IMR-90 (cell line): Measurements from ENCODE around the gene MBTD1. TPM values are rescaled to one million over a fixed set of nuclear protein-coding genes. Genes with fewer than 3 reads are reported as not detected.

Source experiments
- ATAC-seq: fragments of 200-7000 bp; cut with Tn5 transposase; 2 replicates; pipeline ENCODE4 v1.9.1; 2020; ENCODE audit warnings: low read depth, mild to moderate bottlenecking, moderate library complexity
- BruUV-seq: library from RNA; stranded (reverse); fragments of 400-500 nt; replicated peaks from 2 replicates; lab custom pipeline; 2021; lab: Mats Ljungman, UMichigan
- CTCF ChIA-PET: fragments of 300-600 bp; formaldehyde crosslinking; extraction: SDS; loops from one replicate; lab custom pipeline; 2021; ENCODE audit warnings: antibody characterized with exemption; lab: Yijun Ruan, JAX
- POLR2A ChIA-PET: fragments of 300-600 bp; sonication (Branson Sonifier 250); formaldehyde crosslinking; loops from one replicate; lab custom pipeline; 2022; ENCODE audit warnings: antibody characterized with exemption; ENCODE audit not compliant: unreplicated experiment; lab: Charles Lee
- DNase-seq: peaks from one replicate; pipeline ENCODE4 v3.0.0; 2013
- H2AFZ ChIP-seq: replicated peaks from 2 replicates; pipeline ENCODE3; 2013; ENCODE audit warnings: low read length, mild to moderate bottlenecking; ENCODE audit not compliant: poor library complexity
- H2AK5ac ChIP-seq: 2 replicates; pipeline ENCODE4 v1.6.1; 2013; ENCODE audit warnings: low read depth, low read length, inconsistent platforms
- H2AK9ac ChIP-seq: replicated peaks from 2 replicates; pipeline ENCODE3; 2013; ENCODE audit warnings: mild to moderate bottlenecking, low read depth, low read length, moderate library complexity; ENCODE audit not compliant: poor library complexity
- H2BK120ac ChIP-seq: 2 replicates; pipeline ENCODE4 v1.6.1; 2013; ENCODE audit warnings: low read depth, low read length, inconsistent platforms
- H2BK15ac ChIP-seq: 3 replicates; pipeline ENCODE4 v1.6.1; 2013; ENCODE audit warnings: low read depth, low read length, inconsistent platforms
- H2BK20ac ChIP-seq: 2 replicates; pipeline ENCODE4 v1.6.1; 2013; ENCODE audit warnings: low read depth, mild to moderate bottlenecking, inconsistent platforms, low read length, moderate library complexity
- H2BK5ac ChIP-seq: 2 replicates; pipeline ENCODE4 v1.6.1; 2013; ENCODE audit warnings: mild to moderate bottlenecking, low read depth, low read length, inconsistent platforms; ENCODE audit not compliant: poor library complexity, severe bottlenecking
- H3K14ac ChIP-seq: replicated peaks from 2 replicates; pipeline ENCODE4 v1.6.1; 2013; ENCODE audit warnings: low read depth, low read length, inconsistent platforms
- H3K18ac ChIP-seq: 2 replicates; pipeline ENCODE4 v1.6.1; 2013; ENCODE audit warnings: low read depth, low read length, control low read depth
- H3K23ac ChIP-seq: 2 replicates; pipeline ENCODE4 v1.6.1; 2013; ENCODE audit warnings: low read depth, low read length, inconsistent platforms
- H3K27ac ChIP-seq: 2 replicates; pipeline ENCODE4 v1.5.1; 2013; ENCODE audit warnings: mild to moderate bottlenecking, control low read depth, low read length; ENCODE audit not compliant: insufficient read depth
- H3K27me3 ChIP-seq: 2 replicates; pipeline ENCODE4 v1.6.1; 2013; ENCODE audit warnings: low read length; ENCODE audit not compliant: control insufficient read depth, insufficient read depth
- H3K36me3 ChIP-seq: 2 replicates; pipeline ENCODE4 v1.6.1; 2013; ENCODE audit warnings: low read length, mixed read lengths; ENCODE audit not compliant: control insufficient read depth, insufficient read depth
- H3K4ac ChIP-seq: 2 replicates; pipeline ENCODE4 v1.6.1; 2013; ENCODE audit warnings: low read depth, low read length, inconsistent platforms
- H3K4me1 ChIP-seq: 2 replicates; pipeline ENCODE4 v1.6.1; 2013; ENCODE audit warnings: low read length, mixed read lengths; ENCODE audit not compliant: control insufficient read depth, insufficient read depth
- H3K4me2 ChIP-seq: 2 replicates; pipeline ENCODE4 v1.6.1; 2013; ENCODE audit warnings: low read depth, mild to moderate bottlenecking, control low read depth, low read length, moderate library complexity
- H3K4me3 ChIP-seq: 2 replicates; pipeline ENCODE4 v1.5.1; 2013; ENCODE audit warnings: low read depth, mild to moderate bottlenecking, control low read depth, low read length, moderate library complexity; ENCODE audit not compliant: insufficient read depth
- H3K56ac ChIP-seq: 2 replicates; pipeline ENCODE4 v1.6.1; 2013; ENCODE audit warnings: low read length, inconsistent platforms; ENCODE audit not compliant: insufficient read depth; ENCODE audit errors: extremely low read depth
- H3K79me1 ChIP-seq, 2 experiments: 2 replicates each; pipeline ENCODE4 v1.6.1; 2013; ENCODE audit warnings: low read length in 2 of 2, inconsistent platforms in 1 of 2, low read depth in 1 of 2
- H3K9ac ChIP-seq: 2 replicates; pipeline ENCODE4 v1.6.1; 2013; ENCODE audit warnings: low read depth, low read length, control low read depth
- H3K9me1 ChIP-seq: 2 replicates; pipeline ENCODE4 v1.6.1; 2013; ENCODE audit warnings: low read length, inconsistent platforms; ENCODE audit not compliant: insufficient read depth
- H3K9me3 ChIP-seq: 2 replicates; pipeline ENCODE4 v1.6.1; 2013; ENCODE audit warnings: low read length; ENCODE audit not compliant: control insufficient read depth, insufficient read depth
- H4K20me1 ChIP-seq: 2 replicates; pipeline ENCODE4 v1.6.1; 2013; ENCODE audit warnings: low read length, inconsistent platforms; ENCODE audit not compliant: insufficient read depth
- H4K5ac ChIP-seq: 2 replicates; pipeline ENCODE4 v1.6.1; 2013; ENCODE audit warnings: mild to moderate bottlenecking, low read depth, low read length, control low read depth
- H4K8ac ChIP-seq, 2 experiments: 2 replicates each; pipeline ENCODE4 v1.6.1; 2013; ENCODE audit warnings: low read depth in 2 of 2, low read length in 2 of 2, control low read depth in 1 of 2, inconsistent platforms in 1 of 2
- H4K91ac ChIP-seq: 2 replicates; pipeline ENCODE4 v1.6.1; 2013; ENCODE audit warnings: low read depth, low read length, inconsistent platforms; ENCODE audit not compliant: insufficient read depth
- FOS ChIP-seq: fragments of 150-350 bp; IDR thresholded peaks from 2 replicates; pipeline ENCODE4 v1.6.1; 2016; ENCODE audit warnings: low read depth, low read length
- MAZ ChIP-seq: IDR thresholded peaks from 2 replicates; pipeline ENCODE4 v1.6.1; 2012; ENCODE audit warnings: low read depth, mild to moderate bottlenecking, low read length, improper control_type of control experiment, moderate library complexity, borderline replicate concordance
- NFE2L2 ChIP-seq: fragments of 150-350 bp; IDR thresholded peaks from 2 replicates; pipeline ENCODE4 v1.6.1; 2016; ENCODE audit warnings: low read depth, mild to moderate bottlenecking, low read length
- RCOR1 ChIP-seq: IDR thresholded peaks from 2 replicates; pipeline ENCODE4 v1.6.1; 2012; ENCODE audit warnings: mild to moderate bottlenecking, low read length, improper control_type of control experiment; ENCODE audit not compliant: insufficient replicate concordance
- RFX5 ChIP-seq: IDR thresholded peaks from 2 replicates; pipeline ENCODE4 v1.8.0; 2012; ENCODE audit warnings: low read depth, mild to moderate bottlenecking, low read length, moderate library complexity
- WGBS, 2 experiments: methylation state at CpG; one replicate each; pipeline versions ENCODE4 v1.1.5 to v1.1.7; 2013; ENCODE audit warnings: missing lambda C conversion rate in 2 of 2; ENCODE audit not compliant: insufficient read length in 1 of 2; ENCODE audit errors: extremely low coverage in 2 of 2; 5-methylcytosine and 5-hydroxymethylcytosine counted together
- dilution Hi-C: fragments of 300-500 bp; cut with HindIII; formaldehyde crosslinking; loops from one replicate; pipeline ENCODE4 v1.14.3; 2018; ENCODE audit warnings: low sequenced_read_pairs; ENCODE audit not compliant: unreplicated experiment
- in situ Hi-C: fragments of 300-500 bp; cut with MboI; formaldehyde crosslinking; loops from 3 replicates; pipeline ENCODE4 v1.14.3; 2019; ENCODE audit warnings: low sequenced_read_pairs, inconsistent platforms, mixed read lengths
- intact Hi-C: fragments of 100-400 bp; cut with micrococcal nuclease; formaldehyde crosslinking; loops from 2 replicates; pipeline ENCODE4 v1.10.0; 2022
- polyA plus RNA-seq, 3 experiments: library from polyadenylated mRNA; depleted of rRNA; stranded (reverse); fragments of >200 nt; gene quantifications; 2 replicates each; pipeline ENCODE4 v1.2.3, GENCODE V29; 2012; ENCODE audit warnings: low replicate concordance in 1 of 3
- total RNA-seq: library from RNA; depleted of rRNA; stranded (reverse); fragments of >200 nt; gene quantifications from 2 replicates; pipeline ENCODE4 v1.2.3, GENCODE V29; 2012
- TF ChIP-seq, protein P1 (sequence below): fragments of 150-350 bp; IDR thresholded peaks from 2 replicates; pipeline ENCODE4 v1.6.1; 2016; ENCODE audit warnings: low read depth, mild to moderate bottlenecking, low read length, moderate library complexity, borderline replicate concordance

The MBTD1 gene
- total and polyA plus RNA-seq, 2 of the 4 experiments (the other 2 are of a cell fraction): 3.2 to 5.6 TPM

- H2AFZ ChIP-seq: no peak overlapping the region
- H2AK5ac ChIP-seq: no peak overlapping the region
- DNase-seq (no peak), ATAC-seq (no peak)
- no peaks in the 10 kb centered on the region for H3K9me3 ChIP-seq
- dilution Hi-C loops (no loop called here), in situ Hi-C loops (loop anchor here (10.0 kb wide), 1 partner anchor 235 kb away; no protein-coding TSS in a partner anchor), intact Hi-C loops (loop anchor here (2.0 kb wide), 1 partner anchor 465 kb away; no protein-coding TSS in a partner anchor)
- no peak overlapping the region for H3K9ac ChIP-seq
- H2BK20ac ChIP-seq: no peak overlapping the region
- H3K4me3 ChIP-seq: no peak overlapping the region
- no peaks in the 10 kb centered on the region for H3K27me3 ChIP-seq
- H2BK120ac ChIP-seq: no peak overlapping the region
- H3K56ac ChIP-seq: no peak overlapping the region
- H2AK9ac ChIP-seq: no peak overlapping the region
- BruUV-seq: no TSS peak
- H3K23ac ChIP-seq: no peak overlapping the region
- no peak for TF ChIP-seq MAZ
- TF ChIP-seq, protein P1, sequence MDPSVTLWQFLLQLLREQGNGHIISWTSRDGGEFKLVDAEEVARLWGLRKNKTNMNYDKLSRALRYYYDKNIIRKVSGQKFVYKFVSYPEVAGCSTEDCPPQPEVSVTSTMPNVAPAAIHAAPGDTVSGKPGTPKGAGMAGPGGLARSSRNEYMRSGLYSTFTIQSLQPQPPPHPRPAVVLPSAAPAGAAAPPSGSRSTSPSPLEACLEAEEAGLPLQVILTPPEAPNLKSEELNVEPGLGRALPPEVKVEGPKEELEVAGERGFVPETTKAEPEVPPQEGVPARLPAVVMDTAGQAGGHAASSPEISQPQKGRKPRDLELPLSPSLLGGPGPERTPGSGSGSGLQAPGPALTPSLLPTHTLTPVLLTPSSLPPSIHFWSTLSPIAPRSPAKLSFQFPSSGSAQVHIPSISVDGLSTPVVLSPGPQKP: no peak
- TF ChIP-seq RFX5: no peak
- no peak for TF ChIP-seq NFE2L2
- no peak for TF ChIP-seq FOS
- no peak for TF ChIP-seq RCOR1
- H2BK5ac ChIP-seq: no peak overlapping the region
- no peak overlapping the region for H3K14ac ChIP-seq
- no peaks in the 10 kb centered on the region for H3K4me1 ChIP-seq
- no peak overlapping the region for H2BK15ac ChIP-seq
- H3K9me1 ChIP-seq: no peaks in the 10 kb centered on the region
- POLR2A ChIA-PET: no interaction called here
- H4K8ac ChIP-seq: no peak overlapping the region
- no peaks in the 10 kb centered on the region for H4K20me1 ChIP-seq
- H4K5ac ChIP-seq: no peak overlapping the region
- H3K4ac ChIP-seq: no peak overlapping the region
- WGBS, 2 experiments: no CpG with 5 or more reads among the region's 4 CpGs
- no peak overlapping the region for H4K91ac ChIP-seq
- no peak overlapping the region for H3K27ac ChIP-seq
- H3K18ac ChIP-seq: no peak overlapping the region
- H3K79me1 ChIP-seq: no peaks in the 10 kb centered on the region
- CTCF ChIA-PET: interaction anchor here (1.0 to 3.3 kb wide), 2 partner anchors 11 to 238 kb away, joined by 3 to 13 read pairs; no protein-coding TSS in a partner anchor
- no peak overlapping the region for H3K4me2 ChIP-seq
- peaks cover 3% of the 10 kb centered on the region; the same call in 1 of the 2 replicates for H3K36me3 ChIP-seq
Measured at GRCh38 chr17:51299859-51300258, 40.0 kb upstream of the MBTD1 start.
